ENCODE measurements around the gene IPO13. TPM values are rescaled to one million over a fixed set of nuclear protein-coding genes. Genes with fewer than 3 reads are reported as not detected.

The IPO13 gene
- total and polyA plus RNA-seq, 2 experiments from 2014 or later, result 20.6 to 30.7 TPM

- DNase-seq (ENCODE audit: low spot score), result no peak
- WGBS (ENCODE audit: low lambda C conversion rate, missing lambda C conversion rate), result 74% methylated on average over 6 of the region's 6 CpGs
Observed at GRCh38 chr1:43986712-43987111, 40.0 kb downstream of the IPO13 start.

GRCh38 chr1:43987159-43987902 lies 40.6 kb downstream of the IPO13 start:
- H3K79me2 ChIP-seq, result no peaks in the 10 kb centered on the region
- TF ChIP-seq EZH2 (IDR thresholded peaks at IDR 0.05; ENCODE audit: borderline replicate concordance) (no peak), CTCF (IDR thresholded peaks at IDR 0.05; ENCODE audit: poor library complexity) (no peak), EZH2phosphoT487 (IDR thresholded peaks at IDR 0.05; ENCODE audit: low read depth, severe bottlenecking, unreplicated experiment) (no peak)
- no peaks in the 10 kb centered on the region for H3K27me3 ChIP-seq
- no peak overlapping the region for H3K4me3 ChIP-seq
- H3K36me3 ChIP-seq (replicated peaks; ENCODE audit: insufficient read depth, low read depth), result no peaks in the 10 kb centered on the region
- no peaks in the 10 kb centered on the region for H4K20me1 ChIP-seq (ENCODE audit: insufficient read depth, poor library complexity, severe bottlenecking)
- no peak overlapping the region for H2AFZ ChIP-seq
- H3K4me2 ChIP-seq, result peak overlapping the region; percentile 47
- no peaks in the 10 kb centered on the region for H3K9me2 ChIP-seq (replicated peaks; ENCODE audit: insufficient read depth)
- WGBS (ENCODE audit: low lambda C conversion rate, missing lambda C conversion rate), result 61% methylated on average over 6 of the region's 6 CpGs
- DNase-seq (ENCODE audit: low spot score), result peak; percentile 54
- no peaks in the 10 kb centered on the region for H3K9me3 ChIP-seq (ENCODE audit: low read depth)
- peak overlapping the region; percentile 89 for H3K27ac ChIP-seq
- peaks cover 14% of the 10 kb centered on the region for H3K4me1 ChIP-seq (ENCODE audit: insufficient read depth)

More at GRCh38 chr1:43986712-43987111, 40.0 kb downstream of the IPO13 start:
- peak overlapping the region; percentile 47 for H3K4me2 ChIP-seq
- no peaks in the 10 kb centered on the region for H4K20me1 ChIP-seq (ENCODE audit: insufficient read depth, poor library complexity, severe bottlenecking)
- no peaks in the 10 kb centered on the region for H3K27me3 ChIP-seq
- H3K79me2 ChIP-seq, result peaks cover under 1% of the 10 kb centered on the region
- no peaks in the 10 kb centered on the region for H3K36me3 ChIP-seq (replicated peaks; ENCODE audit: insufficient read depth, low read depth)
- H3K27ac ChIP-seq, result peak overlapping the region; percentile 89
- no peaks in the 10 kb centered on the region for H3K9me2 ChIP-seq (replicated peaks; ENCODE audit: insufficient read depth)
- peaks cover 14% of the 10 kb centered on the region for H3K4me1 ChIP-seq (ENCODE audit: insufficient read depth)
- no peak for TF ChIP-seq CTCF (IDR thresholded peaks at IDR 0.05; ENCODE audit: poor library complexity)
- no peak for TF ChIP-seq EZH2phosphoT487 (IDR thresholded peaks at IDR 0.05; ENCODE audit: low read depth, severe bottlenecking, unreplicated experiment)
- TF ChIP-seq EZH2 (IDR thresholded peaks at IDR 0.05; ENCODE audit: borderline replicate concordance), result no peak
- no peak overlapping the region for H3K4me3 ChIP-seq
- H3K9me3 ChIP-seq (ENCODE audit: low read depth), result no peaks in the 10 kb centered on the region
- no peak overlapping the region for H2AFZ ChIP-seq

GRCh38 chr1:43990271-43991199 lies 43.8 kb downstream of the IPO13 start:
- H3K36me3 ChIP-seq (replicated peaks; ENCODE audit: insufficient read depth, low read depth), result no peaks in the 10 kb centered on the region
- peaks cover 5% of the 10 kb centered on the region for H3K79me2 ChIP-seq
- H4K20me1 ChIP-seq (ENCODE audit: insufficient read depth, poor library complexity, severe bottlenecking), result no peaks in the 10 kb centered on the region
- TF ChIP-seq EZH2phosphoT487 (IDR thresholded peaks at IDR 0.05; ENCODE audit: low read depth, severe bottlenecking, unreplicated experiment) (no peak), EZH2 (IDR thresholded peaks at IDR 0.05; ENCODE audit: borderline replicate concordance) (no peak), CTCF (IDR thresholded peaks at IDR 0.05; ENCODE audit: poor library complexity) (no peak)
- DNase-seq (ENCODE audit: low spot score), result no peak
- peaks cover 17% of the 10 kb centered on the region for H3K4me1 ChIP-seq (ENCODE audit: insufficient read depth)
- peak overlapping the region; percentile 23 for H3K4me3 ChIP-seq
- peak overlapping the region; percentile 80 for H3K27ac ChIP-seq
- peak overlapping the region; percentile 83 for H3K4me2 ChIP-seq
- WGBS (ENCODE audit: low lambda C conversion rate, missing lambda C conversion rate), result 76% methylated on average over 19 of the region's 19 CpGs
- no peaks in the 10 kb centered on the region for H3K9me3 ChIP-seq (ENCODE audit: low read depth)
- H3K27me3 ChIP-seq, result no peaks in the 10 kb centered on the region
- peak overlapping the region; percentile 32 for H2AFZ ChIP-seq
- no peaks in the 10 kb centered on the region for H3K9me2 ChIP-seq (replicated peaks; ENCODE audit: insufficient read depth)

Data from hepatocyte (in vitro differentiated cells).